Activated CD8-positive, alpha-beta memory T cell treated with anti-CD3 and anti-CD28 coated beads for 4 hours (primary cell): ENCODE measurements around the gene RABGGTA.

ENCODE experiments used
- DNase-seq, 2 donors: peaks; one replicate each; pipeline ENCODE4 v3.0.0-alpha.2; 2020; ENCODE audit warnings: low read depth in 2 of 2

Gene RABGGTA

DNA sequence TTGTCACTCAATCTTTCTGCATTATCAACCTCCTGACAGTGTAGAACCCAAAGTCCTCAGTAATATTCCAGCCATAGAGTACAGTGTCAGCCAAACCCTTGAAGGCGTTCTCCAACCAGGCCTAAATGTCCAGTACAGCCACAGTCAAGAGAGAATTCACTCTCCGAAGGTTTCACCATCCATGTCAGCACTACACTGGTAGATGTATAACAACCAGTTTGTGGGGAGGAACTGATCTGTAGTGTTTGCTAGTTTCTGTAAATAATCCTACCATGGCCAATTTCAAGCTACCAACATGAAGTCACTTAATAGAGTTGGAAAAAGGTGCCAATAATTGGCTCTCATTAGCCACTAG lies 55.1 kb downstream of the RABGGTA start:
- DNase-seq, result no peak
